Heart left ventricle (tissue), 16 donors: ENCODE results near the gene PDE6C. TPM values are rescaled to one million over a fixed set of nuclear protein-coding genes. Genes with fewer than 3 reads are reported as not detected.
A peak's percentile ranks its signal among the peaks of the same experiment; 100 is the strongest.

ENCODE experiments used
- ATAC-seq, 4 donors: fragments of 200-7000 bp; cut with Tn5 transposase; one replicate each; pipeline ENCODE4 v1.9.1; 2020 to 2022; ENCODE audit warnings: moderate library complexity in 4 of 4, mild to moderate bottlenecking in 3 of 4, moderate number of reproducible peaks in 1 of 4
- DNase-seq, 5 donors: peaks; one replicate each; pipeline ENCODE4 v3.0.0-alpha.2; 2020
- H3K27ac ChIP-seq, 12 donors: fragments of 200-600 bp; sonication (generic) in 4 of 12; one replicate each; pipeline versions ENCODE4 v1.5.0 to v1.8.0; 2016 to 2022; ENCODE audit warnings: mild to moderate bottlenecking in 2 of 12
- H3K27me3 ChIP-seq, 9 donors: fragments of 200-600 bp; sonication (generic) in 2 of 9; one replicate each; pipeline versions ENCODE4 v1.5.1 to v1.8.0; 2016 to 2022; ENCODE audit warnings: mild to moderate bottlenecking in 3 of 9
- H3K36me3 ChIP-seq, 9 donors: fragments of 200-600 bp; sonication (generic) in 2 of 9; one replicate each; pipeline versions ENCODE4 v1.5.0 to v1.8.0; 2018 to 2022; ENCODE audit warnings: mild to moderate bottlenecking in 2 of 9
- H3K4me1 ChIP-seq, 12 donors: fragments of 200-600 bp; sonication (generic) in 4 of 12; one replicate each; pipeline versions ENCODE4 v1.5.0 to v1.8.0; 2016 to 2022; ENCODE audit warnings: mild to moderate bottlenecking in 3 of 12
- H3K4me3 ChIP-seq, 12 donors: fragments of 200-600 bp; sonication (generic) in 4 of 12; one replicate each; pipeline versions ENCODE4 v1.5.0 to v1.8.0; 2017 to 2022; ENCODE audit warnings: mild to moderate bottlenecking in 9 of 12, moderate library complexity in 4 of 12
- H3K9me3 ChIP-seq, 12 donors: fragments of 200-600 bp; sonication (generic) in 4 of 12; one replicate each; pipeline versions ENCODE4 v1.5.0 to v1.8.0; 2016 to 2022; ENCODE audit warnings: mild to moderate bottlenecking in 1 of 12
- CTCF ChIP-seq, 12 donors: fragments of 200-600 bp; sonication (generic) in 4 of 12; IDR thresholded peaks; one replicate each; pipeline versions ENCODE4 v1.5.0 to v1.8.0; 2018 to 2022; ENCODE audit warnings: antibody characterized with exemption in 12 of 12, mild to moderate bottlenecking in 5 of 12
- POLR2A ChIP-seq, 2 donors: fragments of 450-650 bp; IDR thresholded peaks; one replicate each; pipeline ENCODE4 v1.6.1; 2017; ENCODE audit warnings: antibody characterized with exemption in 2 of 2, mild to moderate bottlenecking in 2 of 2, moderate library complexity in 2 of 2
- WGBS, 4 donors: extraction: QIAGEN DNeasy Blood & Tissue Kit in 2 of 4; methylation state at CpG; one replicate each; pipeline versions ENCODE4 v1.1.5 to v1.1.7; 2013 to 2018; 5-methylcytosine and 5-hydroxymethylcytosine counted together
- intact Hi-C, 10 donors: fragments of 100-400 bp; cut with DNase I; formaldehyde crosslinking; loops; one replicate each; pipeline versions ENCODE4 v1.11.1 to v1.14.2; 2022
- polyA plus RNA-seq, 2 donors: library from polyadenylated mRNA; stranded (reverse); fragments of 200-250 nt; gene quantifications; one replicate each; pipeline ENCODE4 v1.2.3, GENCODE V29; 2013
- total RNA-seq, 9 donors: library from RNA; depleted of rRNA in 2 of 9; stranded (reverse); fragments of >200 nt in 2 of 9; fragmentation: NEBNext Ultra II Directional in 3 of 9; extraction: Animal tissue kit (Norgen Biotek cat#: 25700) in 3 of 9; gene quantifications; one replicate each; pipeline versions ENCODE4 v1.1.0 to v1.2.4, GENCODE V29; 2016 to 2023
- donor health status: ischemic (EF 13 %, LVEDD 7.1; RV severe dilation, severe dysfunction).
- donor health status: healthy with polysubstance abuse.
- donor health status: DM: no; HTN: yes; CAD: no.
- donor health status: DM: no; HTN: no; CAD: no.
- donor health status: ischemic (EF 25% LVEDD 6.9; RV normal size, moderate dysfunction).
- donor health status: ischemic (EF 25% LVEDD 5.7; RV mildly dilated, moderate dysfunction).
- donor health status: healthy.
- donor health status: DM: yes; HTN: yes; CAD: no.
- donor health status: ischemic (EF 35%, LVEDD 5.7; RV mildly dilated, moderate dysfunction).
- donor health status: nonischemic (EF 11% LVEDD 7.7; RV severe dilation, severe dysfunction).
- donor health status: DM: yes; HTN: yes; CAD: no.
- donor health status: PGD.
- donor health status: ischemic (EF 29% LVEDD 5.4; RV normal size, mild dysfunction).
- donor health status: nonischemic (EF 23%, LVEDD 6.1; RV moderate dilation, normal function).

The PDE6C gene
- total and polyA plus RNA-seq, 11 donors = not detected

GRCh38 chr10:93703841-93704240, 91.5 kb downstream of the PDE6C start:
- TF ChIP-seq POLR2A (IDR thresholded peaks at IDR 0.05) (no peak), CTCF (IDR thresholded peaks at IDR 0.05) (no peak)
- intact Hi-C loops = loop anchor here in 6 of 10 donors (2.0 to 10.0 kb wide), 5 partner anchors 108 to 113 kb away; no protein-coding TSS in a partner anchor
- no peak for ATAC-seq
- Histone ChIP-seq H3K4me1 (peaks cover 0 to 23% (median 9%) of the 10 kb centered on the region in 12 donors), H3K9me3 (no peaks in the 10 kb centered on the region), H3K27ac (no peak overlapping the region), H3K27me3 (no peaks in the 10 kb centered on the region), H3K36me3 (peaks cover 0 to 13% (median 8%) of the 10 kb centered on the region in 9 donors), H3K4me3 (peak overlapping the region in 7 of 12 donors; percentile 49 to 83 (median 68))
- no peak for DNase-seq
- WGBS, 4 donors = 80 to 86% (median 81%) methylated on average over 1 of the region's 1 CpG

GRCh38 chr10:93704451-93704850, 92.1 kb downstream of the PDE6C start:
- H3K27ac ChIP-seq = no peak overlapping the region
- ATAC-seq (no peak), DNase-seq (no peak)
- peaks cover 0 to 23% (median 9%) of the 10 kb centered on the region in 12 donors for H3K4me1 ChIP-seq
- no peaks in the 10 kb centered on the region for H3K27me3 ChIP-seq
- no peak overlapping the region for H3K4me3 ChIP-seq
- 91 to 95% (median 93%) methylated on average over 5 of the region's 5 CpGs for WGBS, 4 donors
- intact Hi-C loops = loop anchor here in 4 of 10 donors (5.0 to 10.0 kb wide), 3 partner anchors 108 to 113 kb away; no protein-coding TSS in a partner anchor
- peaks cover 0 to 7% (median 3%) of the 10 kb centered on the region in 9 donors for H3K36me3 ChIP-seq
- TF ChIP-seq CTCF (IDR thresholded peaks at IDR 0.05) (no peak), POLR2A (IDR thresholded peaks at IDR 0.05) (no peak)
- no peaks in the 10 kb centered on the region for H3K9me3 ChIP-seq

- Histone ChIP-seq H3K9me3 (no peaks in the 10 kb centered on the region), H3K27me3 (no peaks in the 10 kb centered on the region), H3K36me3 (no peaks in the 10 kb centered on the region), H3K4me1 (peaks cover 0 to 9% (median 0%) of the 10 kb centered on the region in 12 donors), H3K27ac (no peak overlapping the region), H3K4me3 (no peak overlapping the region)
- ATAC-seq (no peak), DNase-seq (no peak)
- TF ChIP-seq CTCF (IDR thresholded peaks at IDR 0.05) (no peak), POLR2A (IDR thresholded peaks at IDR 0.05) (no peak)
- intact Hi-C loops = loop anchor here in 1 of 10 donors (10.0 kb wide), 1 partner anchor 107 kb away; no protein-coding TSS in a partner anchor
These were observed 95.3 kb downstream of the PDE6C start for GRCh38 chr10:93707623-93708022.

- no peak overlapping the region for H3K4me3 ChIP-seq
- no peak for TF ChIP-seq CTCF (IDR thresholded peaks at IDR 0.05)
- no peak for TF ChIP-seq POLR2A (IDR thresholded peaks at IDR 0.05)
- no peaks in the 10 kb centered on the region for H3K36me3 ChIP-seq
- WGBS, 4 donors = 42 to 60% (median 46%) methylated on average over 5 of the region's 5 CpGs
- no peaks in the 10 kb centered on the region for H3K27me3 ChIP-seq
- no peak overlapping the region for H3K27ac ChIP-seq
- no peak for DNase-seq
- H3K9me3 ChIP-seq = no peaks in the 10 kb centered on the region
- intact Hi-C loops = no loop called here
- no peaks in the 10 kb centered on the region for H3K4me1 ChIP-seq
- no peak for ATAC-seq
These were observed 98.1 kb downstream of the PDE6C start for GRCh38 chr10:93710333-93710909.
